ENCODE results near the gene CD58.

The CD58 gene

DNA sequence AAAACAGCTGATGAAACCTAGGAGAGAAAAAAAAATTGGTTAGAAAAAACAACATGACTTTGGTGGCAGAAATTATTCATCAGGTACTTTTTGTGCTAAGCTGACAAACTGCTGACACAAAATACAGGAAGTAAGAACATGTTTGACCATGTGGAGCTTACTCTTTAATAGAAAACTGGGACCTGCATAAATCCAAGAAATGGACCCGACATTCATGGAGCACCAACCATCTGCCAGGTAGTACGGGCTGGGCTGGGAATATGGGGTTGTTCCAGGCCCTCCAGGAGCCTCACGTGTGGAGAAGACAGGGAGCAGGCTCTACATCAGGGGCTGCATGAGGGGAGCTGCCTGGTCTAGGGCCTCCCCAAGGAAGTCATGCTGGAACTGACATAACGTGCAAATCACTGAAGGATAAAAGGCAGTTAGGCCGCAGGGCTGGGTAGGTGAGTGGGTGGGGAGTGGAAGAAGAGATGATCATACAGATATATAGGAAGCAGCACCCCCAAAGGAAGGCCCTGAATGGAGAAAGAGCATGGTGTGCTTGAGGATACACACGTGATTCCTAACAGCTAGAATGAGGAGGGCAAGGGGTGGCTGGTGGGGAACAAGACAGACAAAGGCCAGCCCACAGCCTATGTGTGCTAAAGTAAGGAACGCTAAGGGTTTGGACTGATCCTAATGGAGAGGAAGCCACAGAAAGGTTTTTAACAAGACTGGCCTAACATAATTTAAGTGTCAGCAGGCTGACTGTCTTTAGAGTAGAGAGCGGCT is 26.1 kb downstream of the CD58 start:
- ChIA-PET POLR2A (no interaction called here), CTCF (no interaction called here)
- H3K4me3 ChIP-seq (ENCODE audit: low read depth, low read length), result no peak overlapping the region
- TF ChIP-seq CTCF (IDR thresholded peaks at IDR 0.05; ENCODE audit: insufficient read depth, low read length, missing control alignments), result no peak
- DNase-seq (ENCODE audit: low read depth, low spot score), result no peak

DNA sequence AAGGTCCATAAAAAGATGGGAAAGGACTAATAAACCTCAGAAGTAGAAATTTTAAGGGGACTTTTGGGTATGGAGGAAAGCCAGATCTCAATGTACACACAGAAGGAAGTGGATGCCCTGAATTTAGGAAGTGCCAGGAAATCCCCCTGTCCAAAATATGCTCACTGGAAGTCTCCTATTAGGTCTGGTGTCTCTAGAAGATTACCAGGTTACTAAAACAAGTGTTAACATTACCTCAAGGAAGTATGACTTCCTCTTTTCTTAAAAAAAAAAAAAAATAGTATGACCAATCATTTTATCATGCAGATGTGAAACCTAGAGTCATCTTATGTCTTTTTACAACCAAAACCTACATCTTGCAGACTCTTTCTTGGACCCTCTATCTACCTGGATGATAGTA is 30.7 kb downstream of the CD58 start:
- ChIA-PET POLR2A (no interaction called here), CTCF (interaction anchor here (0.7 to 1.5 kb wide), 3 partner anchors 35 to 723 kb away, joined by 3 to 5 read pairs (median 4); no protein-coding TSS in a partner anchor)
- H3K4me3 ChIP-seq (ENCODE audit: low read depth, low read length), result no peak overlapping the region
- no peak for DNase-seq (ENCODE audit: low read depth, low spot score)
- no peak for TF ChIP-seq CTCF (IDR thresholded peaks at IDR 0.05; ENCODE audit: insufficient read depth, low read length, missing control alignments)

- CTCF ChIA-PET, result no interaction called here
- POLR2A ChIA-PET, result no interaction called here
- no peak for TF ChIP-seq CTCF (IDR thresholded peaks at IDR 0.05; ENCODE audit: insufficient read depth, low read length, missing control alignments)
- H3K4me3 ChIP-seq (ENCODE audit: low read depth, low read length), result no peak overlapping the region
- DNase-seq (ENCODE audit: low read depth, low spot score), result no peak
Observed at GRCh38 chr1:116538544-116538943, 32.3 kb downstream of the CD58 start.

DNA sequence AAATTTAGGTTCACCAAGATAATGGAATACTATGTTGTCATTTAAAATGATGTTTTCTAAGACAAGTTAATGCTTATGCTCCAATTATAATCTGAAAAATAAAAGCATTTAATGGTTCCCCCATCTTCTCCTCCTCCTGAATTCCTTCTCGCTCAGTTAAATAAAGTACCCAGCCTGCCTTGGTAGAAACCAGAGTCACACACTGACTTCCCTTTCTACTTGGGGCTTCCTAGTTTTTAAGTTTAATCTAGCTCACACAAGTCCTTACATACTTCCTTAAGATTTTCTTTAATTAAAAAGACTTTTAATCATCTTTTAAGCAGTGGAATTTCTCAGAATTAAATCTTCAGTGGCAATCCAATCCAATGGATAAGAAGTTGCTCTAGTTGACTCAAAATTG is 32.9 kb downstream of the CD58 start:
- no peak for TF ChIP-seq CTCF (IDR thresholded peaks at IDR 0.05; ENCODE audit: insufficient read depth, low read length, missing control alignments)
- ChIA-PET CTCF (no interaction called here), POLR2A (no interaction called here)
- H3K4me3 ChIP-seq (ENCODE audit: low read depth, low read length), result no peak overlapping the region
- DNase-seq (ENCODE audit: low read depth, low spot score), result no peak

GRCh38 chr1:116537040-116537831 is 33.6 kb downstream of the CD58 start:
- POLR2A ChIA-PET, result no interaction called here

More at GRCh38 chr1:116537040-116537831, 33.6 kb downstream of the CD58 start:
- no peak overlapping the region for H3K4me3 ChIP-seq (ENCODE audit: low read depth, low read length)
- CTCF ChIA-PET, result no interaction called here
- no peak for TF ChIP-seq CTCF (IDR thresholded peaks at IDR 0.05; ENCODE audit: insufficient read depth, low read length, missing control alignments)
- no peak for DNase-seq (ENCODE audit: low read depth, low spot score)

Data from AG04449 (cell line).